Activated T-cell treated with anti-CD3 and anti-CD28 coated beads, Interleukin-2, amount 50 U/mL, for 4 hours (primary cell): Measurements from ENCODE around the gene ACKR2. TPM values are rescaled to one million over a fixed set of nuclear protein-coding genes. Genes with fewer than 3 reads are reported as not detected.

Source experiments
- ATAC-seq, 2 donors: fragments of 200-7000 bp; cut with Tn5 transposase; one replicate each; pipeline ENCODE4 v1.10.0; 2021
- DNase-seq: peaks from one replicate; pipeline ENCODE4 v3.0.0-alpha.2; 2020
- H3K27me3 Mint-ChIP-seq: one replicate; pipeline ENCODE4 v1.8.0; 2021; ENCODE audit warnings: low read depth, mixed read lengths
- H3K36me3 Mint-ChIP-seq: one replicate; pipeline ENCODE4 v1.8.0; 2022; ENCODE audit warnings: mixed read lengths; ENCODE audit not compliant: insufficient read depth
- H3K4me1 Mint-ChIP-seq: one replicate; pipeline ENCODE4 v1.8.0; 2021; ENCODE audit warnings: low read depth, mixed read lengths
- H3K4me3 Mint-ChIP-seq: one replicate; pipeline ENCODE4 v1.8.0; 2021; ENCODE audit warnings: mild to moderate bottlenecking, moderate library complexity, mixed read lengths
- H3K9me3 Mint-ChIP-seq: one replicate; pipeline ENCODE4 v1.8.0; 2021; ENCODE audit warnings: mixed read lengths
- total RNA-seq, 3 donors: library from RNA; stranded (reverse); gene quantifications; one replicate each; pipeline ENCODE4 v1.2.1, GENCODE V29; 2021

Gene ACKR2
- total RNA-seq, 3 donors from 2014 or later, result 0.13 to 0.56 (median 0.14) TPM

DNA sequence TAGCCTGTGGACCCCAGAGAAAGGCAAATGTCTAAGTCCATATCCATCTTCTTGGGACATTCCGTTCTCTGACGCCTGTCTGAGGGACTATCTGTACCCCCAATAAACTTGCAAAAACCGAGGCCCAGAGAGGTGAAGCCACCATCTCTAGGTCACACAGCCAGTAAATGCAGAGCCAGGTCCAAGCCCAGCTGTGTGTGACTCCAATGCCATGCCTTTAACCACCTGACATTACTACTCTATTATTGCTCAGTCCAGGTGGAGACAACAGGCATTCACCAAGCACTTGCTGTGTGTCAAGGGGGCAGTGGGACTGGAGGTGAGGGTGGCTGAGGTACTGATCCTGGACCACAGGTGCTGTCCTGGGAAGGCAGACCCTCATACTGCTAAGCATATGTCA is 41.0 kb downstream of the ACKR2 start:
- ATAC-seq (no peak), DNase-seq (no peak)
- Mint-ChIP-seq H3K9me3 (no peaks in the 10 kb centered on the region), H3K4me1 (peaks cover 15% of the 10 kb centered on the region), H3K36me3 (no peaks in the 10 kb centered on the region), H3K4me3 (no peak overlapping the region), H3K27me3 (peaks cover 4% of the 10 kb centered on the region)

DNA sequence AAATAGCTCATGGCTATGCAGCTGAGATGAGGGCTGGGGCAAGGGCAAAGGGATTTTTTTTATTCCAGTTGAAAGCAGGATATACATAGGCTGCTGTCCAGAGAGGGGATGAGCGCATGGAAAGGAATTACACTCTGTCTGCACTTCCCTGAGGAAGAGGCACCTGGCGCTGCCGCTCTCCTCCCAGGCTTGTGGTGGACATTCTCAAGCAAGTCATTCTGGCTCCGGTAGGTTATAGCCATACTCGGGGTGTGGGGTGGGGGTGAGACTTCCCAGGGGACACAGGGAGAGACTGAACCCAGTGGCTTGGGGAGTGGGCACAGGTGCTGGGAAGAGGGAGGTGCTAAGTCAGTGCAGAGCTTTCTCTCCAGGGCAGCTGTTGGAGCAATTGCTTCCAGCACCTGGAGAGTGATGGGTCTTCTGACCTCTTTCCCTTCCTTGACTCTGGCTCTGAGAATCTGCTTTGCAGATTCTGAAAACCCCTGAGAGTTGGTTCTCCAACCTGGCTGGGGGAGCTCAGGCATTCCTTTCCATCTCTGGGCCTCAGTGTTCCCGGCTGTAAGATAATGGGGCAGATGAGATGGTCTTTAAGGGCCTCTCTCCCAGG is 42.1 kb downstream of the ACKR2 start:
- Mint-ChIP-seq H3K4me3 (no peak overlapping the region), H3K4me1 (peaks cover 15% of the 10 kb centered on the region), H3K27me3 (peaks cover 5% of the 10 kb centered on the region), H3K9me3 (no peaks in the 10 kb centered on the region), H3K36me3 (no peaks in the 10 kb centered on the region)
- DNase-seq, result no peak
- ATAC-seq, result no peak

DNA sequence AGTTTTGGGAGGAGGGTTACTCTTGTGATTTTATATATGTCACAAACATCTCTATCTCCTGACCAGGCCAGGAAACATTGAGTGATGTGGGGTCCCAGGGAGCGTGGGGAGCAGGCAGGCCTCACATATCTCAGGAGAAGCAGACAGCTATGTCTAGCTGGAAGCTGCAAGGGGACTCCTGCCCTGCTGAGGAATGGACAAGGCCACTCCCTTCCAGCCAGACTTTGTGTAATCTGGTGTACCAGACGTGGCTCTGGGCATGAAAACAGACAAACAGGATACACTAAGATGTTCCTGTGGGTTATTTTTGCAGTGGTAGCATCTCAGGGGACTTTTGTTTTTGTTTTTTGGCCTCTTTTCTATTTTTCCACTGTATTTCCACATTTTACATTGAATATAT is 43.2 kb downstream of the ACKR2 start:
- Mint-ChIP-seq H3K4me1 (peaks cover 5% of the 10 kb centered on the region), H3K27me3 (peaks cover 9% of the 10 kb centered on the region), H3K9me3 (no peaks in the 10 kb centered on the region), H3K36me3 (no peaks in the 10 kb centered on the region), H3K4me3 (no peak overlapping the region)
- no peak for DNase-seq
- no peak for ATAC-seq

DNA sequence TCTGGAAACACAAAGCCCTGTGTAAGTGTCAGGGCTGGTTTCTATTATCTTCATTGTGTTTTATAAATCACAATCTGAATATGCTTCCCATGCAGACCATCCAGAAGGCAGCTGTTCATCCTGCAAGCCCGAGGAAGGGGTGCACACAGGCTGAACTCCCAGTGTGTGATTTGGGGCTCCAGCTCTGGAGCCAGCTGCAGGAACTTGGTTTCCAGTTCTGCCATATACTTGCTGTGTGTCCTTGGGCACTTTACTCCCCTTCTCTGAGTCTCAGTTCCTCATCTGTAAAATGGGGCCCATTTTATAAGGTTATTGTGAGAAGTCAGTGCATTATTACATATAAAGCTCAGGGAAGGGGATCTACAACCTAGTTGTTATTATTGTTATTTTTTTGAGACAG is 43.8 kb downstream of the ACKR2 start:
- Mint-ChIP-seq H3K4me3 (no peak overlapping the region), H3K9me3 (no peaks in the 10 kb centered on the region), H3K4me1 (no peaks in the 10 kb centered on the region), H3K36me3 (no peaks in the 10 kb centered on the region), H3K27me3 (peaks cover 9% of the 10 kb centered on the region)
- ATAC-seq (no peak), DNase-seq (no peak)

DNA sequence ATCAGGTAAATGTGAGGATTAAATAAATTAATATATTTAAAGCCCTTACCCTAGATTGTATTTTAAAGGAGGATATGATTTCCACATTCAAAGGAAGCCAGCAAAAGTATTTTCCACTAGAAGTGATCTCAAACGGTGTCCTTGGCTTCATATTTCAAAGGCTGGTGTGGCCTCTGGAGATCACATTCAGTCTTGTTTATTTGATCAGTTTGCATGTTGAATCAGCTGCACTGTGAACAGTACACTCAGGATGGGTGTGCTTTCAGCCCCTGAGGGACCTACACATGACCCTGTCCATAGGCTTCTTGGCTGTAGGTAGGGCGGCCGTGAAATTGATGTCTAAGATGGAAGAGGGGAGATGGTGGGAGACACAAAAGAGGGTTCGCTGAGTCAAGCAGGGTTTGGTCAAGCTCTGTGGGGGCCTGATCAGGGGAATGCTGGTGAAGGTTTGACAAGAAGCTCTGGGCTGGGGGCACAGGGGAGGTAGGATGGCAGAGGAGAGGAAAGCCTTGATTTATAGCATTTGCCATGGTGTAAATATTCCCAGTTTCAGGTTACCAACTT is 44.6 kb downstream of the ACKR2 start:
- Mint-ChIP-seq H3K4me3 (no peak overlapping the region), H3K36me3 (no peaks in the 10 kb centered on the region), H3K9me3 (no peaks in the 10 kb centered on the region), H3K27me3 (peaks cover 11% of the 10 kb centered on the region), H3K4me1 (no peaks in the 10 kb centered on the region)
- DNase-seq, result no peak
- ATAC-seq, result no peak

DNA sequence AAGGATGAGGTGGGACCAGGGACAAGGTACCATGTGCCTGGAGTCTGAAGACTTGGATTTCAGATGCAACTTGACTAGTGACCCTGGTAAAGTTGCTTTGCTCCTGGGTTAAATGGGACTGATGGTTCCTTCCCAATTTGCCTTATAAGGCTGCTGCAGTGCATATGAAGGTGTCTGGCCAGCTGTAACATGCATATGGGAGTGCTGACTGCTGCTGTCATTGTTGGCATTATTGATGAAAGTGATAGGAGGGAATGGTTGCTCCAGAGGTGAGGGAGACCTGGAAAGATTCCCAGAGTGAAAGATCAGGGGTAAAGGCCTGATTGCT is 45.9 kb downstream of the ACKR2 start:
- Mint-ChIP-seq H3K4me1 (no peaks in the 10 kb centered on the region), H3K4me3 (no peak overlapping the region), H3K9me3 (no peaks in the 10 kb centered on the region), H3K27me3 (peaks cover 14% of the 10 kb centered on the region), H3K36me3 (no peaks in the 10 kb centered on the region)
- ATAC-seq, result no peak
- DNase-seq, result no peak

DNA sequence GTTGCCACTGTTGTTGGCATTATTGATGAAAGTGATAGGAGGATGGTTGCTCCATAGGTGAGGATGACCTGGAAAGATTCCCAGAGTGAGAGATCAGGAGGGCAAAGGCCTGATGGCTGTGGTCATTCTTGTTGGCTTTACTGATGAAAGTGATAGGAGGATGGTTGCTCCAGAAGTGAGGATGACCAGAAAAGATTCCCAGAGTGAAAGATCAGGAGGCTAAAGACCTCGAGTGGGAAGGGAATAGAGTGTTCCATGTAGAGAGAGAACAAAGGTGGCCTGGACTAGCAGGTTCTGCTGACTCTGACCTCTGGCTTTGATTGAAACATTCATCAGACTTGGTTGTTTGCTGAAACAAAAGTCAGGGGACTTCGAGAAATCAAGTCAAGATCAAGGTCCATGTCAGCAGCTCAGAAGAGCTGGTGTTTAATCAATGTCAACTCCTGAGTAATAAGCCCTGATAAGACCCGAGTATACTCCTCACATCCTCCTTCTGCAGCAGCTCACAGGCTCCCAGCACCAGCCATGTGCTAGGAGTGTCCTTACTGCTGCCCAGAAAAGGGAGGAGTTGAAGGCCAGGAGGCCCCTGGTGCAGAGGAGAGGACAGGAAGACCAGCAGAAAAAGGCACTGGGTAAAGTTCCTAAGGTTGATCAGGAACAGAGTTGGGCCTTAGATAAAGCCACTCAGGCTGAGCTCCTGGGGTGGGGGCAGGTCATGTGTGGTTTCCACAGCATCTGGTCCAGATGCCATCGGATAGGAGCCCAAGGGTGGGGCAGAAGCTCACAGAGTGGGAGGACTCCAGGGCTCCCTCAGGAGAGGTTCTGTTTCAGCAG is 46.5 kb downstream of the ACKR2 start:
- Mint-ChIP-seq H3K36me3 (no peaks in the 10 kb centered on the region), H3K27me3 (peaks cover 15% of the 10 kb centered on the region), H3K4me3 (no peak overlapping the region), H3K4me1 (no peaks in the 10 kb centered on the region), H3K9me3 (no peaks in the 10 kb centered on the region)
- DNase-seq, result no peak
- no peak for ATAC-seq

DNA sequence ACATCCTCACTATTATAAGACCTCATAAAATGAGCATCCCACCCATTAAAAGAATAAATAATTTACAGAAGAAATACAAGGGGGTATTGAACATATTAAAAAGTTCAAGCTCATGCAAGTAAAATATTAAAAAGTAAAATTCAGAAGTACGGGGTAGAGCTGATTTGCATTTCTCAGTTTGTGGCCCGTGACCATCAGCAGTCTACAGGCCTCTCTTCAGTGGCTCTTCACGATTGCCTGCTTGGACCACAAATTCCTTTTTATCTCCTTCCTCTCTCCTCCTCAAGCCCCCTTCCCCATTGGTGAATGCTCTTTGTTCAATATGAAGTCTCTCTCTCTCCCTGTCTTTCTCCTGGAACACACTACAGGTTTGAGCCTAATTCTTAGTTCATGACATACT is 47.3 kb downstream of the ACKR2 start:
- Mint-ChIP-seq H3K9me3 (no peaks in the 10 kb centered on the region), H3K4me1 (no peaks in the 10 kb centered on the region)

DNA sequence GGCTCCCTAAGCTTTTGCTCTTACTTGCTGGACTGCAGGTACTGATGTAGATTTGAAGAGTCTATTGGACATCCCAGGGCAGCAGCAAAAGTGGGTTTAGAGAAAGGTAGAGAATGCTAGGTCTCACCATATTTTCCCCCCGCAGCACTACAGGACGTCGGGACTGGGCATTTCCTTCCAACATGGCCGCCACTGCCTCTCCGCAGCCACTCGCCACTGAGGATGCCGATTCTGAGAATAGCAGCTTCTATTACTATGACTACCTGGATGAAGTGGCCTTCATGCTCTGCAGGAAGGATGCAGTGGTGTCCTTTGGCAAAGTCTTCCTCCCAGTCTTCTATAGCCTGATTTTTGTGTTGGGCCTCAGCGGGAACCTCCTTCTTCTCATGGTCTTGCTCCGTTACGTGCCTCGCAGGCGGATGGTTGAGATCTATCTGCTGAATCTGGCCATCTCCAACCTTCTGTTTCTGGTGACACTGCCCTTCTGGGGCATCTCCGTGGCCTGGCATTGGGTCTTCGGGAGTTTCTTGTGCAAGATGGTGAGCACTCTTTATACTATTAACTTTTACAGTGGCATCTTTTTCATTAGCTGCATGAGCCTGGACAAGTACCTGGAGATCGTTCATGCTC is 55.2 kb downstream of the ACKR2 start:
- no peaks in the 10 kb centered on the region for H3K4me1 Mint-ChIP-seq
- no peaks in the 10 kb centered on the region for H3K9me3 Mint-ChIP-seq
- no peak overlapping the region for H3K4me3 Mint-ChIP-seq
- ATAC-seq (no peak), DNase-seq (no peak)
- H3K36me3 Mint-ChIP-seq, result no peaks in the 10 kb centered on the region
- peaks cover 3% of the 10 kb centered on the region for H3K27me3 Mint-ChIP-seq

More for the DNA sequence above, 47.3 kb downstream of the ACKR2 start:
- ATAC-seq (no peak), DNase-seq (no peak)
- H3K36me3 Mint-ChIP-seq, result no peaks in the 10 kb centered on the region
- H3K27me3 Mint-ChIP-seq, result peaks cover 17% of the 10 kb centered on the region
- H3K4me3 Mint-ChIP-seq, result no peak overlapping the region

DNA sequence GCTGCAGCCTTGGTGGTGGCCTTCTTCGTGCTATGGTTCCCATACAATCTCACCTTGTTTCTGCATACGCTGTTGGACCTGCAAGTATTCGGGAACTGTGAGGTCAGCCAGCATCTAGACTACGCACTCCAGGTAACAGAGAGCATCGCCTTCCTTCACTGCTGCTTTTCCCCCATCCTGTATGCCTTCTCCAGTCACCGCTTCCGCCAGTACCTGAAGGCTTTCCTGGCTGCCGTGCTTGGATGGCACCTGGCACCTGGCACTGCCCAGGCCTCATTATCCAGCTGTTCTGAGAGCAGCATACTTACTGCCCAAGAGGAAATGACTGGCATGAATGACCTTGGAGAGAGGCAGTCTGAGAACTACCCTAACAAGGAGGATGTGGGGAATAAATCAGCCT is 56.0 kb downstream of the ACKR2 start:
- H3K27me3 Mint-ChIP-seq, result peaks cover 3% of the 10 kb centered on the region
- DNase-seq (no peak), ATAC-seq (no peak)
- no peak overlapping the region for H3K4me3 Mint-ChIP-seq
- no peaks in the 10 kb centered on the region for H3K4me1 Mint-ChIP-seq
- no peaks in the 10 kb centered on the region for H3K36me3 Mint-ChIP-seq
- H3K9me3 Mint-ChIP-seq, result no peaks in the 10 kb centered on the region

DNA sequence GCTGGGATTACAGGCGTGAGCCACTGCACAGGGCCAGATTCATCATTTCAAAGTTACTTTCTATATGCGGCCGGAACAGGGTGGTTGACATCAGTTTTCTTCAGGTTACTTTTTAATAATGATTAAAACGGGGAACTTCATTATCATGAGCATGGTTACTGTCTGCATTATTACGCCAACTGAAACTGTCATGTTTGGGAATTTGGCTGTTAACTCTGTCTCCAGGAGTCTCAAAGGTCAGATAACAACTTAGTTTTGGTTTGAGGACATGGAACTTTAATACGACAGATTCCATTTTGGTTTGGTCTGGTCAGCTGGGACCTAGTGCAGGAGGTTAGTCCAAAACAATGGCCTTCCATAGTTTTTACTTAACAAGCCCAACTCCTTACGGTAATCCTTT is 57.9 kb downstream of the ACKR2 start:
- no peak overlapping the region for H3K4me3 Mint-ChIP-seq
- no peaks in the 10 kb centered on the region for H3K4me1 Mint-ChIP-seq
- H3K9me3 Mint-ChIP-seq, result no peaks in the 10 kb centered on the region
- ATAC-seq (no peak), DNase-seq (no peak)
- H3K36me3 Mint-ChIP-seq, result no peaks in the 10 kb centered on the region
- no peaks in the 10 kb centered on the region for H3K27me3 Mint-ChIP-seq

DNA sequence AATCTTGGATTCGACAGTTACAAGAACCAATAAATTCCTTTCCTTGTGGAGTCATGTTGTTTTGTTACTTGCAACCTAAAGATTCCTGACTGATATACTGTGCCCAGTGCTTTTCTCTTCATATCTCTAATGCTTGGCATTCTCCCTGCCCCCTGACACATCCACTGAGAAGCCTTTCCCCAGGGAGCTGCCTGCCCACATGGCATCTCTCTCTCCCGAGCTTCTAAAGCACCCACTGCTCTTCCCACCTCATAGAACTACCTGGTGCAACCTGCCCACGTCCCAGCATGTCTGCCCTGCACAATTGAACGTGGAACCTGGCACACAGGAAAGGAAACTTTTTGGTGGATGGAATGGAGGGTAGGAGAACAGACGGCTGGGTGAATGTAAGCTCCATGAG is 59.6 kb downstream of the ACKR2 start:
- Mint-ChIP-seq H3K4me1 (no peaks in the 10 kb centered on the region), H3K36me3 (no peaks in the 10 kb centered on the region), H3K9me3 (no peaks in the 10 kb centered on the region), H3K4me3 (no peak overlapping the region), H3K27me3 (no peaks in the 10 kb centered on the region)
- DNase-seq (no peak), ATAC-seq (no peak)

DNA sequence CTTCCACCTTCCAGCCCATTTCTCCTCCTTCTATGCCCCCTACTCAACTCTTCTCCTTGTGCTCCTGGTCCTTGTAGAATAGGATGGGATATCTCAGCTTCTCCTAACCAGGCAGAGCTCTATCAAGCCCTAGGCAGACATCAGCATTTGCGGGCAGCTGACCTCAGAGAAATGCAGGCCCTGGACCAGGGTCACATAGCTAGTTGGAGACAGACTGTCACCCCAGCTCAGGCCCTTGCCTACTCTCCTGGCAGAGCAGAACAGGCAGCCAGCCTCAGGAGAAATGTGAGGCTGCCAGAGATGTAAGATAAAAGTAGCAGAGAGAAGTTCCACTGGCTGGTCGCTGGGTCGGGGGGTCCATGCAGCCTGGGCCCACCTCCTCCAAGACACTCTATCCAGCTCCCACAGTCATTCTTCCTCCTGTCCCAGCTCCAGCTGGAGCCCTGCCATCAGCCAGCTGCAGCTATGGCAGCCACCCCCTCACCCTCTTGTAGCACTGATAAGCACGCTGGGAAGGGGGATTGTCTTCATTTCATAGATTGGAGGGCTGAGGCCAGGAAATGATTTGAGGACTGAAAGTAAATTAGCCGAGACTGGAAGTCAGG is 62.4 kb downstream of the ACKR2 start:
- H3K9me3 Mint-ChIP-seq, result no peaks in the 10 kb centered on the region
- DNase-seq (no peak), ATAC-seq (no peak)
- H3K4me3 Mint-ChIP-seq, result no peak overlapping the region
- H3K27me3 Mint-ChIP-seq, result no peaks in the 10 kb centered on the region
- H3K4me1 Mint-ChIP-seq, result no peaks in the 10 kb centered on the region
- H3K36me3 Mint-ChIP-seq, result no peaks in the 10 kb centered on the region

DNA sequence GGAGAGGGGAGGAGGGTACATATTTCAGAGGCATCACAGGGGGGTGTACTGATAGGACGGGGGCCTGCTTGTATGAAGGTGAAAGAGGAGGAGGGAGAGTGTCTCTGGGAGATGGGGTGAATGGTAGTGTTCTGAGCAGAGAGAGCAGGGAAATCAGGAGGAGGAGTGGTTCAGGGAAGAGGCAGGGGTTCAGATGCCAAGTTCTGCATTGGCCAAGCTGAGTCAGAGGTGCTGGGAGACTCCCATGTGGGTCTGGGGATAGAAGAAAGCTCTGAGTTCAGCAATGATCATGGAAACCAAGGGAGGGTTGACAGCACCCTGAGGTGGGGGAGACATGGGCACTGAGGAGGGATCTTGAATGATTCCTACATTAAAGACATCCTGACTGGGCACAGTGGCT is 63.5 kb downstream of the ACKR2 start:
- H3K4me1 Mint-ChIP-seq, result no peaks in the 10 kb centered on the region
- ATAC-seq (no peak), DNase-seq (no peak)
- no peaks in the 10 kb centered on the region for H3K9me3 Mint-ChIP-seq
- H3K4me3 Mint-ChIP-seq, result no peak overlapping the region
- no peaks in the 10 kb centered on the region for H3K27me3 Mint-ChIP-seq
- no peaks in the 10 kb centered on the region for H3K36me3 Mint-ChIP-seq
